ENCODE measurements around the gene FAM227A.

The FAM227A gene

GRCh38 chr22:38612217-38613006 is 43.8 kb downstream of the FAM227A start:
- H3F3A ChIP-seq (ENCODE audit: low read depth) = no peaks in the 10 kb centered on the region
- H3K36me3 ChIP-seq (ENCODE audit: insufficient read depth, low read length) = no peaks in the 10 kb centered on the region
- H3K4me2 ChIP-seq (ENCODE audit: low read depth, low read length, poor library complexity, severe bottlenecking) = no peak overlapping the region

GRCh38 chr22:38611559-38611958 is 44.6 kb downstream of the FAM227A start:
- no peaks in the 10 kb centered on the region for H3F3A ChIP-seq (ENCODE audit: low read depth)
- no peak overlapping the region for H3K4me3 ChIP-seq (ENCODE audit: low read length, poor library complexity, severe bottlenecking)
- no peak overlapping the region for H3K4me2 ChIP-seq (ENCODE audit: low read depth, low read length, poor library complexity, severe bottlenecking)
- no peak overlapping the region for H3K9ac ChIP-seq (ENCODE audit: low read depth, low read length, poor library complexity, severe bottlenecking)
- no peak overlapping the region for H2AFZ ChIP-seq (ENCODE audit: low read length)
- TF ChIP-seq EZH2phosphoT487 (IDR thresholded peaks at IDR 0.05; ENCODE audit: borderline replicate concordance) = no peak
- TF ChIP-seq CTCF (conservative IDR thresholded peaks at IDR 0.05; ENCODE audit: low read length) = no peak
- H3K27me3 ChIP-seq (ENCODE audit: insufficient read depth, low read length, poor library complexity, severe bottlenecking) = no peaks in the 10 kb centered on the region
- H3K4me1 ChIP-seq (ENCODE audit: insufficient read depth, low read length, poor library complexity, severe bottlenecking) = no peaks in the 10 kb centered on the region
- no peaks in the 10 kb centered on the region for H3K36me3 ChIP-seq (ENCODE audit: insufficient read depth, low read length)
- H3K9me3 ChIP-seq (ENCODE audit: insufficient read depth, low read depth, low read length) = no peaks in the 10 kb centered on the region
- H3K9me2 ChIP-seq (replicated peaks; ENCODE audit: low read depth, low read length) = no peaks in the 10 kb centered on the region
- H4K20me1 ChIP-seq (ENCODE audit: insufficient read depth, low read length, poor library complexity, severe bottlenecking) = no peaks in the 10 kb centered on the region
- H3K79me2 ChIP-seq (ENCODE audit: insufficient read depth, low read length) = no peaks in the 10 kb centered on the region

More at GRCh38 chr22:38612217-38613006, 43.8 kb downstream of the FAM227A start:
- no peaks in the 10 kb centered on the region for H3K4me1 ChIP-seq (ENCODE audit: insufficient read depth, low read length, poor library complexity, severe bottlenecking)
- no peaks in the 10 kb centered on the region for H3K27me3 ChIP-seq (ENCODE audit: insufficient read depth, low read length, poor library complexity, severe bottlenecking)
- H3K4me3 ChIP-seq (ENCODE audit: low read length, poor library complexity, severe bottlenecking) = no peak overlapping the region
- no peaks in the 10 kb centered on the region for H3K79me2 ChIP-seq (ENCODE audit: insufficient read depth, low read length)
- no peaks in the 10 kb centered on the region for H4K20me1 ChIP-seq (ENCODE audit: insufficient read depth, low read length, poor library complexity, severe bottlenecking)
- no peaks in the 10 kb centered on the region for H3K9me2 ChIP-seq (replicated peaks; ENCODE audit: low read depth, low read length)
- no peak overlapping the region for H3K9ac ChIP-seq (ENCODE audit: low read depth, low read length, poor library complexity, severe bottlenecking)
- TF ChIP-seq EZH2phosphoT487 (IDR thresholded peaks at IDR 0.05; ENCODE audit: borderline replicate concordance) (no peak), CTCF (conservative IDR thresholded peaks at IDR 0.05; ENCODE audit: low read length) (no peak)
- no peaks in the 10 kb centered on the region for H3K9me3 ChIP-seq (ENCODE audit: insufficient read depth, low read depth, low read length)
- H2AFZ ChIP-seq (ENCODE audit: low read length) = no peak overlapping the region

- H3K9me3 ChIP-seq (ENCODE audit: insufficient read depth, low read depth, low read length) = no peaks in the 10 kb centered on the region
- H3K36me3 ChIP-seq (ENCODE audit: insufficient read depth, low read length) = no peaks in the 10 kb centered on the region
- H2AFZ ChIP-seq (ENCODE audit: low read length) = no peak overlapping the region
- TF ChIP-seq EZH2phosphoT487 (IDR thresholded peaks at IDR 0.05; ENCODE audit: borderline replicate concordance) (no peak), CTCF (conservative IDR thresholded peaks at IDR 0.05; ENCODE audit: low read length) (no peak)
- H3K9ac ChIP-seq (ENCODE audit: low read depth, low read length, poor library complexity, severe bottlenecking) = no peak overlapping the region
- H3F3A ChIP-seq (ENCODE audit: low read depth) = no peaks in the 10 kb centered on the region
- H3K4me2 ChIP-seq (ENCODE audit: low read depth, low read length, poor library complexity, severe bottlenecking) = no peak overlapping the region
- no peaks in the 10 kb centered on the region for H3K79me2 ChIP-seq (ENCODE audit: insufficient read depth, low read length)
- H3K27me3 ChIP-seq (ENCODE audit: insufficient read depth, low read length, poor library complexity, severe bottlenecking) = no peaks in the 10 kb centered on the region
- H3K9me2 ChIP-seq (replicated peaks; ENCODE audit: low read depth, low read length) = no peaks in the 10 kb centered on the region
- H3K4me1 ChIP-seq (ENCODE audit: insufficient read depth, low read length, poor library complexity, severe bottlenecking) = no peaks in the 10 kb centered on the region
- no peaks in the 10 kb centered on the region for H4K20me1 ChIP-seq (ENCODE audit: insufficient read depth, low read length, poor library complexity, severe bottlenecking)
- H3K4me3 ChIP-seq (ENCODE audit: low read length, poor library complexity, severe bottlenecking) = no peak overlapping the region
Observed at GRCh38 chr22:38610234-38610633, 46.0 kb downstream of the FAM227A start.

Measured in Loucy (cell line).